GM12872 (cell line): ENCODE measurements around the gene SPIC.

ENCODE experiments used
- CTCF ChIP-seq: IDR thresholded peaks from 3 replicates; pipeline ENCODE4 v1.5.1; 2011; ENCODE audit warnings: low read depth, mild to moderate bottlenecking, low read length, moderate library complexity; ENCODE audit not compliant: insufficient read depth

SPIC gene

GRCh38 chr12:101474711-101475386, at the start of gene SPIC:
Gene SPIC, plus strand, starts transcription at chr12:101475336. Its CDS starts 1,569 bp downstream, at chr12:101476905.
- no peak for TF ChIP-seq CTCF

- no peak for TF ChIP-seq CTCF
Measured at GRCh38 chr12:101430456-101430855, 44.7 kb upstream of the SPIC start.

- TF ChIP-seq CTCF: no peak
Measured at GRCh38 chr12:101436136-101436535, 39.0 kb upstream of the SPIC start.

GRCh38 chr12:101439236-101439635, 35.9 kb upstream of the SPIC start:
- TF ChIP-seq CTCF: no peak

- no peak for TF ChIP-seq CTCF
Measured at GRCh38 chr12:101441461-101442224, 33.5 kb upstream of the SPIC start.

- TF ChIP-seq CTCF: no peak
Measured at GRCh38 chr12:101455685-101456084, 19.5 kb upstream of the SPIC start.

GRCh38 chr12:101459642-101460346, 15.3 kb upstream of the SPIC start:
- no peak for TF ChIP-seq CTCF
